Measurements from ENCODE around the gene LST1.

LST1 gene

GRCh38 chr6:31586008-31586407 is at the start of gene LST1:
TSS of gene LST1 (plus strand) at chr6:31586277. CDS start at chr6:31587300, 1,023 bp downstream.
- no peak within 1 kb of the TSS for H3K27ac ChIP-seq (ENCODE audit: low read length)
- H3K4me3 ChIP-seq (ENCODE audit: low read length) = no peak within 1 kb of the TSS
- H3K9ac ChIP-seq (ENCODE audit: low read depth, low read length) = no peak within 1 kb of the TSS

GRCh38 chr6:31538805-31539400 is 47.2 kb upstream of the LST1 start:
- H3K9ac ChIP-seq (ENCODE audit: low read depth, low read length) = peak overlapping the region; percentile 99; the same call in 1 of the 2 replicates
- peaks cover 75% of the 10 kb centered on the region for H3K36me3 ChIP-seq (ENCODE audit: insufficient read depth, low read depth, low read length)
- no peak overlapping the region for H3K27ac ChIP-seq (ENCODE audit: low read length)
- no peaks in the 10 kb centered on the region for H3K9me3 ChIP-seq (ENCODE audit: insufficient read depth, low read depth, low read length)
- H3K4me3 ChIP-seq (ENCODE audit: low read length) = peak overlapping the region; percentile 97
- H3K4me1 ChIP-seq (ENCODE audit: insufficient read depth, low read length) = peaks cover 17% of the 10 kb centered on the region
- no peaks in the 10 kb centered on the region for H3K27me3 ChIP-seq (ENCODE audit: insufficient read depth, low read length)

More at GRCh38 chr6:31586008-31586407, at the start of gene LST1:
- no peaks in the 10 kb centered on the region for H3K36me3 ChIP-seq (ENCODE audit: insufficient read depth, low read depth, low read length)
- no peaks in the 10 kb centered on the region for H3K4me1 ChIP-seq (ENCODE audit: insufficient read depth, low read length)
- peaks cover 18% of the 10 kb centered on the region for H3K27me3 ChIP-seq (ENCODE audit: insufficient read depth, low read length)
- no peaks in the 10 kb centered on the region for H3K9me3 ChIP-seq (ENCODE audit: insufficient read depth, low read depth, low read length)

- Histone ChIP-seq H3K9me3 (ENCODE audit: insufficient read depth, low read depth, low read length) (no peaks in the 10 kb centered on the region), H3K27ac (ENCODE audit: low read length) (peak overlapping the region; percentile 92), H3K9ac (ENCODE audit: low read depth, low read length) (peak overlapping the region; percentile 99), H3K4me3 (ENCODE audit: low read length) (peak overlapping the region; percentile 97), H3K4me1 (ENCODE audit: insufficient read depth, low read length) (peaks cover 17% of the 10 kb centered on the region), H3K36me3 (ENCODE audit: insufficient read depth, low read depth, low read length) (peaks cover 58% of the 10 kb centered on the region), H3K27me3 (ENCODE audit: insufficient read depth, low read length) (no peaks in the 10 kb centered on the region)
Observed at GRCh38 chr6:31540640-31541039, 45.4 kb upstream of the LST1 start.

- H3K9ac ChIP-seq (ENCODE audit: low read depth, low read length) = peak overlapping the region; percentile 99
- no peaks in the 10 kb centered on the region for H3K9me3 ChIP-seq (ENCODE audit: insufficient read depth, low read depth, low read length)
- no peaks in the 10 kb centered on the region for H3K27me3 ChIP-seq (ENCODE audit: insufficient read depth, low read length)
- H3K4me3 ChIP-seq (ENCODE audit: low read length) = peak overlapping the region; percentile 97
- H3K36me3 ChIP-seq (ENCODE audit: insufficient read depth, low read depth, low read length) = peaks cover 53% of the 10 kb centered on the region
- peaks cover 18% of the 10 kb centered on the region for H3K4me1 ChIP-seq (ENCODE audit: insufficient read depth, low read length)
- H3K27ac ChIP-seq (ENCODE audit: low read length) = peak overlapping the region; percentile 92
Observed at GRCh38 chr6:31541059-31541657, 44.9 kb upstream of the LST1 start.

- Histone ChIP-seq H3K4me3 (ENCODE audit: low read length) (peak within 1 kb of the TSS; percentile 97), H3K9ac (ENCODE audit: low read depth, low read length) (peak within 1 kb of the TSS; percentile 99), H3K9me3 (ENCODE audit: insufficient read depth, low read depth, low read length) (no peaks in the 10 kb centered on the region), H3K27me3 (ENCODE audit: insufficient read depth, low read length) (no peaks in the 10 kb centered on the region), H3K36me3 (ENCODE audit: insufficient read depth, low read depth, low read length) (peaks cover 46% of the 10 kb centered on the region), H3K4me1 (ENCODE audit: insufficient read depth, low read length) (peaks cover 20% of the 10 kb centered on the region), H3K27ac (ENCODE audit: low read length) (peak within 1 kb of the TSS; percentile 92)
Observed at GRCh38 chr6:31541658-31542521, 44.2 kb upstream of the LST1 start, which contains the start of gene DDX39B. TSS of gene DDX39B (minus strand) at chr6:31542003. CDS start at chr6:31540532, 1,471 bp downstream.

GRCh38 chr6:31543639-31544038 is 42.4 kb upstream of the LST1 start:
- no peak overlapping the region for H3K27ac ChIP-seq (ENCODE audit: low read length)

GRCh38 chr6:31544676-31545075 is 41.4 kb upstream of the LST1 start:
- H3K27me3 ChIP-seq (ENCODE audit: insufficient read depth, low read length) = no peaks in the 10 kb centered on the region
- H3K36me3 ChIP-seq (ENCODE audit: insufficient read depth, low read depth, low read length) = peaks cover 33% of the 10 kb centered on the region
- no peaks in the 10 kb centered on the region for H3K9me3 ChIP-seq (ENCODE audit: insufficient read depth, low read depth, low read length)
- H3K4me1 ChIP-seq (ENCODE audit: insufficient read depth, low read length) = peaks cover 14% of the 10 kb centered on the region
- H3K4me3 ChIP-seq (ENCODE audit: low read length) = no peak overlapping the region
- no peak overlapping the region for H3K9ac ChIP-seq (ENCODE audit: low read depth, low read length)
- H3K27ac ChIP-seq (ENCODE audit: low read length) = no peak overlapping the region

More at GRCh38 chr6:31543639-31544038, 42.4 kb upstream of the LST1 start:
- Histone ChIP-seq H3K9me3 (ENCODE audit: insufficient read depth, low read depth, low read length) (no peaks in the 10 kb centered on the region), H3K36me3 (ENCODE audit: insufficient read depth, low read depth, low read length) (peaks cover 33% of the 10 kb centered on the region), H3K4me3 (ENCODE audit: low read length) (no peak overlapping the region), H3K9ac (ENCODE audit: low read depth, low read length) (no peak overlapping the region), H3K27me3 (ENCODE audit: insufficient read depth, low read length) (no peaks in the 10 kb centered on the region), H3K4me1 (ENCODE audit: insufficient read depth, low read length) (peaks cover 20% of the 10 kb centered on the region)

- Histone ChIP-seq H3K4me3 (ENCODE audit: low read length) (no peak overlapping the region), H3K9me3 (ENCODE audit: insufficient read depth, low read depth, low read length) (no peaks in the 10 kb centered on the region), H3K36me3 (ENCODE audit: insufficient read depth, low read depth, low read length) (peaks cover 33% of the 10 kb centered on the region), H3K27ac (ENCODE audit: low read length) (no peak overlapping the region), H3K4me1 (ENCODE audit: insufficient read depth, low read length) (peaks cover 8% of the 10 kb centered on the region), H3K27me3 (ENCODE audit: insufficient read depth, low read length) (no peaks in the 10 kb centered on the region), H3K9ac (ENCODE audit: low read depth, low read length) (peak overlapping the region; percentile 35; the same call in 1 of the 2 replicates)
Observed at GRCh38 chr6:31545291-31545690, 40.8 kb upstream of the LST1 start.

- Histone ChIP-seq H3K9ac (ENCODE audit: low read depth, low read length) (peak within 1 kb of the TSS; percentile 82; the same call in 1 of the 2 replicates), H3K36me3 (ENCODE audit: insufficient read depth, low read depth, low read length) (peaks cover 29% of the 10 kb centered on the region), H3K4me3 (ENCODE audit: low read length) (peak within 1 kb of the TSS; percentile 87), H3K4me1 (ENCODE audit: insufficient read depth, low read length) (peaks cover 6% of the 10 kb centered on the region; the same call in 1 of the 2 replicates), H3K27ac (ENCODE audit: low read length) (peak within 1 kb of the TSS; percentile 72), H3K9me3 (ENCODE audit: insufficient read depth, low read depth, low read length) (no peaks in the 10 kb centered on the region), H3K27me3 (ENCODE audit: insufficient read depth, low read length) (no peaks in the 10 kb centered on the region)
Observed at GRCh38 chr6:31546339-31546957, 39.6 kb upstream of the LST1 start, which contains the start of gene ATP6V1G2. TSS of gene ATP6V1G2 (minus strand) at chr6:31546608. CDS start at chr6:31546559, 49 bp downstream.

GRCh38 chr6:31546958-31547726 is 38.9 kb upstream of the LST1 start, which contains the start of gene NFKBIL1:
TSS of gene NFKBIL1 (plus strand) at chr6:31547608. CDS start at chr6:31547695, 87 bp downstream.
- H3K27ac ChIP-seq (ENCODE audit: low read length) = peak within 1 kb of the TSS; percentile 72

More at GRCh38 chr6:31546958-31547726, 38.9 kb upstream of the LST1 start, which contains the start of gene NFKBIL1:
- H3K9me3 ChIP-seq (ENCODE audit: insufficient read depth, low read depth, low read length) = no peaks in the 10 kb centered on the region
- H3K36me3 ChIP-seq (ENCODE audit: insufficient read depth, low read depth, low read length) = peaks cover 29% of the 10 kb centered on the region
- H3K4me3 ChIP-seq (ENCODE audit: low read length) = peak within 1 kb of the TSS; percentile 87
- H3K4me1 ChIP-seq (ENCODE audit: insufficient read depth, low read length) = peaks cover 6% of the 10 kb centered on the region; the same call in 1 of the 2 replicates
- no peaks in the 10 kb centered on the region for H3K27me3 ChIP-seq (ENCODE audit: insufficient read depth, low read length)
- H3K9ac ChIP-seq (ENCODE audit: low read depth, low read length) = peak within 1 kb of the TSS; percentile 82; the same call in 1 of the 2 replicates
